ENCODE data around the gene RNF126. TPM values are rescaled to one million over a fixed set of nuclear protein-coding genes. Genes with fewer than 3 reads are reported as not detected.
A peak's percentile ranks its signal among the peaks of the same experiment; 100 is the strongest.

The RNF126 gene
- total RNA-seq, 3 donors from 2014 or later = 47.5 to 69.1 (median 62.0) TPM

DNA sequence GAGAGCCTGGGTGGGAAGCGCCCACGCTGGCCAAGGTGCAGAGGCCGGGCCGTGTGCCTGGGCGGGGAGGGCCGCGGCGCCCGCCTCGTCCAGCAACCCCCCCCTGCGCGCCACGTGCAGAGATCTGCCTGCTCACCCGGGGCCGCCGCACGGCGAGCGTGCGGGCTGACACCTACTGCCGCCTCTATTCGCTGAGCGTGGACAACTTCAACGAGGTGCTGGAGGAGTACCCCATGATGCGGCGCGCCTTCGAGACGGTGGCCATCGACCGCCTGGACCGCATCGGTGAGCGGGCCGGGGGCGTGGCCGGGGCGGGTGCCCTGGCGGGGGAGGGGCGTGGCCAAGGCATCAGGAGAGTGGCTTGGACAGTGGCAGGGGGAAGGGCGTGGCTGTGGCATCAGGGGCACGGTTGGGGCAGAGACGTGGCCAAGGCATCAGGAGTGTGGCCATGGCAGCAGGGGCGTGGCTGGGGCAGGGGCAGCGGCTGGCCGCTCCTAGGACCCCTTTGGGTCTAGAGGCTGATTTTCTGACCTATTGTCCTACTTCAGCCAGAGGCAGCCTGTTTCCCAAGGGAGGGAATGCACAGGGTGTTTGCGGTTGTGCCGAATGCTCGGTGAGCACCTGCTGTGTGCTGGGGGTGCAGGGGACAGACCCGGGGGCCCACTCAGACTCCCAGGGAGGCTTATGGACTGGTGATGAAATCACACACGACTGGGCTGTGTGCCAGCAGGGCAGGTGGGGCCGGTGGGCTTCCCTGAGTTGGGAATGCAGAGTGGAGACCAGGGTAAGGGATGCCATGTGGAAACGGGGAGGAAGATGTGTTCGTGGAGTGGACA is 49.1 kb downstream of the RNF126 start:
- intact Hi-C loops (cut with DNase I, micrococcal nuclease) = no loop called here
- peaks cover 10% of the 10 kb centered on the region for H3K4me1 ChIP-seq (ENCODE audit: low read depth)
- H3K9me3 ChIP-seq = no peaks in the 10 kb centered on the region
- no peak for DNase-seq
- no peak for TF ChIP-seq CTCF (IDR thresholded peaks at IDR 0.05)
- ATAC-seq = no peak
- no peak overlapping the region for H3K4me3 ChIP-seq
- H3K36me3 ChIP-seq (ENCODE audit: low read depth) = peaks cover under 1% of the 10 kb centered on the region

DNA sequence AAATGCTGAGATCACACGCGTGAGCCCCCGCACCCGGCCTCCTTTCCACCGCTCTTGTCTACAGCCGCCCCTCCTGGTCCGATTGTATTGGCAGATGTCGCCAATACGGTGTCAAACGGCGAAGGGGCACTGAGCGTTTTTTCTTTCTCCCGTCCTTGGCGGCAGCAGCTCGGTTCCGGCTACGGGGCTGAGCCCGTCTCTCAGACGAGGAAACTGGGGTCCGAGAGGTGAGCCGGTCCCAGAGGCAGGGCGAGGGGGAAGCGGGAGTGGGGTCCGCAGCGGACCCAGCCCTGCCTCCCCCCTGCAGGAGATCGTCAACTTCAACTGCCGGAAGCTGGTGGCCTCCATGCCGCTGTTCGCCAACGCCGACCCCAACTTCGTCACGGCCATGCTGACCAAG is 50.1 kb downstream of the RNF126 start:
- Histone ChIP-seq H3K4me3 (no peak overlapping the region), H3K36me3 (ENCODE audit: low read depth) (no peaks in the 10 kb centered on the region), H3K4me1 (ENCODE audit: low read depth) (peaks cover 10% of the 10 kb centered on the region), H3K9me3 (no peaks in the 10 kb centered on the region)
- no peak for TF ChIP-seq CTCF (IDR thresholded peaks at IDR 0.05)
- ATAC-seq (no peak), DNase-seq (no peak)
- intact Hi-C loops (cut with DNase I, micrococcal nuclease) = no loop called here

DNA sequence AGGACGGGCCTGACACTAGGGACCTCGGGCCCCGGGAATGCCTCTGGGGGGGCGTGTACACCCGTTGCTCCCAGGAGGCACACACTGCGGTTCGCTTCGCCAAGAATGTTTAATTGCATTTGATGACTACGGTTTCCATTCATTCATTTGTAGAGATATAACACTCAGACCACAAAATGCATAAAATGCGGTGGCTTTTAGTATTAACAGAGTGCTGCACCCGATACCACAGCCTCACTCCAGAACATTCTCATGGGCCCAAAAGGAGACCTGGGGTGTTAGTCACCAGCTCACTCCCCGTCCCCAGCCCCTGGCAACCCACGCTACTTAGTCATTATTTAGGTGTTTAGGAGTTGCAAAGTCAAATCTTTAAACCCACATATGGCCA is 51.5 kb downstream of the RNF126 start:
- H3K9me3 ChIP-seq = no peaks in the 10 kb centered on the region
- no peak overlapping the region for H3K4me3 ChIP-seq
- no peak for ATAC-seq
- no peak for TF ChIP-seq CTCF (IDR thresholded peaks at IDR 0.05)
- peaks cover 10% of the 10 kb centered on the region for H3K4me1 ChIP-seq (ENCODE audit: low read depth)
- no peaks in the 10 kb centered on the region for H3K36me3 ChIP-seq (ENCODE audit: low read depth)
- no peak for DNase-seq
- intact Hi-C loops (cut with DNase I, micrococcal nuclease) = no loop called here

GRCh38 chr19:610801-611480 is 52.1 kb downstream of the RNF126 start:
- DNase-seq = peak in 2 of 3 donors; percentile 27 to 76
- Histone ChIP-seq H3K9me3 (no peaks in the 10 kb centered on the region), H3K4me3 (no peak overlapping the region), H3K4me1 (ENCODE audit: low read depth) (peaks cover 10% of the 10 kb centered on the region), H3K36me3 (ENCODE audit: low read depth) (no peaks in the 10 kb centered on the region)
- peak; percentile 66 for ATAC-seq
- no peak for TF ChIP-seq CTCF (IDR thresholded peaks at IDR 0.05)
- intact Hi-C loops (cut with DNase I, micrococcal nuclease) = no loop called here

DNA sequence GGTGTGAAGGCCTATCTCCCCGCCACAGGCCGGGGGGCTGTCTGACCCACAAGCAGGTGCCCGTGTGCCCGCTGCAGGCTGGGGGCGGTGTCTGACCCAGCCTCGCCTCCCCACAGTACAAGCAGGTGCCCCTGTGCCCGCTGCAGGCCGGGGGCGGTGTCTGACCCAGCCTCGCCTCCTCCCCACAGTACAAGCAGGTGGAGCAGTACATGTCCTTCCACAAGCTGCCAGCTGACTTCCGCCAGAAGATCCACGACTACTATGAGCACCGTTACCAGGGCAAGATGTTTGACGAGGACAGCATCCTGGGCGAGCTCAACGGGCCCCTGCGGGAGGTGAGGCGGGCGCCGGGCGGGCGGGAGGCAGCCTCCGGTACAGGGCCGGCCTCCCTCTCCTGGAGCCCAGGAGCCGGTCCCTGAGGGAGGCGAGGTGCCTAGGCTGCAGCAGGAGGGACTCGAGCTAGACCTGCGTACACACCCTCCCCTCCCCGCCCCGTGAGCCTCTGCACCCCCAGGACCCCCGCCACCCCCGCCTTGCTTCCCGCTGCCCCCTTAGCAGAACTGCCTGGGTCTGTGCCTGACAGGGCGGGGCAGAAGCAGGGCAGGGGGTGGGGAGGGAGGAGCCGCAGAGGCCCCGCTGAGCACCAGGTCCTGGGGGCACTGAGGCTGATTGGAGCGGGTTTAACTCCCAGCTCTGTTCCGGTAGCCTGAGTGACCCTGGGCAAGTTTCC is 52.8 kb downstream of the RNF126 start:
- Histone ChIP-seq H3K4me1 (ENCODE audit: low read depth) (peaks cover 10% of the 10 kb centered on the region), H3K36me3 (ENCODE audit: low read depth) (no peaks in the 10 kb centered on the region), H3K9me3 (no peaks in the 10 kb centered on the region), H3K4me3 (no peak overlapping the region)
- no peak for DNase-seq
- intact Hi-C loops (cut with DNase I, micrococcal nuclease) = no loop called here
- TF ChIP-seq CTCF (IDR thresholded peaks at IDR 0.05) = no peak
- peak; percentile 59 for ATAC-seq

Measured in mucosa of descending colon (tissue), 3 donors.